ENCODE measurements around the gene HAUS3.
A peak's percentile ranks its signal among the peaks of the same experiment; 100 is the strongest.

Gene HAUS3

DNA sequence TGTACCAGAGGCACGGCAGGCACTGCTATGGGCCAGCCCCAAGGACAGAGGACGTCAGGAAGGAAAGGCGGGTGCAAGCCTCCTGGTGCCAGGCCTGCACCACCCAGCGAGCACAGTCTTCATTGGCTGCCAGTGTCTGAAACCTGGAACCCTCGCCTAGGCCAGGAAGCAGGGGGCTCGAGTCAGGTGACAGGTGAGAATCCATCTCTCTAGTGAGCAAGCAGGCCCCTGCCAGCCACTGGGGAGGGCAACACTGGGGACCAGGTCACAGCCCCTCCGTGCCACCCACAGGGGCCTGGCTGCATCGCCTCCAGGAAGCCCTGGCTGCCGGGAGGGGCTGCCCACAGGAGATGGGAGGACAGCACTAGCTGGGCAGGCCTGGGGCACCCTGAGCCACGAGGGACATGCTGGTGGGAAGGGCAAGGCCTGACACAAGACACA, 6.9 kb upstream of the HAUS3 start:
- Histone ChIP-seq H4K91ac (ENCODE audit: low read depth, low read length, poor library complexity) (no peak overlapping the region), H3K18ac (ENCODE audit: low read length) (no peak overlapping the region), H3K4me1 (ENCODE audit: control insufficient read depth in 2 of 2, insufficient read depth in 1 of 2, low read depth in 1 of 2, low read length in 2 of 2) (peaks cover 0 to 3% of the 10 kb centered on the region in 2 donors), H2AK5ac (ENCODE audit: low read depth, low read length) (no peak overlapping the region), H3K27ac (replicated peaks; ENCODE audit: low read length) (no peak overlapping the region), H3K4me2 (ENCODE audit: insufficient read depth, low read length, poor library complexity, severe bottlenecking) (no peak overlapping the region), H3K9me3 (replicated peaks in 1 of 2; ENCODE audit: control insufficient read depth in 2 of 2, insufficient read depth in 1 of 2, low read depth in 1 of 2, low read length in 2 of 2) (peaks cover 0 to 3% of the 10 kb centered on the region in 2 donors), H3K4me3 (ENCODE audit: low read length in 2 of 2) (no peak overlapping the region), H3K27me3 (ENCODE audit: control insufficient read depth in 3 of 3, insufficient read depth in 3 of 3, low read depth in 1 of 3, low read length in 3 of 3) (no peaks in the 10 kb centered on the region), H2BK120ac (ENCODE audit: low read depth, low read length) (no peak overlapping the region), H2BK5ac (ENCODE audit: low read length) (no peak overlapping the region), H2BK12ac (ENCODE audit: low read length) (no peak overlapping the region), H3K36me3 (replicated peaks in 1 of 2; ENCODE audit: control insufficient read depth in 2 of 2, insufficient read depth in 2 of 2, low read length in 2 of 2) (peaks cover 19 to 26% of the 10 kb centered on the region in 2 donors), H3K4ac (ENCODE audit: low read length) (no peak overlapping the region), H3K23ac (ENCODE audit: low read depth, low read length, poor library complexity) (peak overlapping the region; percentile 73), H2AFZ (ENCODE audit: low read length) (no peak overlapping the region), H3K79me1 (ENCODE audit: low read depth, low read length) (peaks cover 4% of the 10 kb centered on the region), H3K9ac (ENCODE audit: low read depth, low read length, poor library complexity) (peak overlapping the region; percentile 44), H4K8ac (ENCODE audit: low read depth, low read length) (no peak overlapping the region), H2BK15ac (ENCODE audit: low read length) (no peak overlapping the region), H3K14ac (ENCODE audit: low read length) (peak overlapping the region; percentile 38)
- no CpG with 5 or more reads among the region's 10 CpGs for WGBS, 2 donors (ENCODE audit: extremely low coverage in 2 of 2, insufficient read length in 2 of 2, insufficient replicate concordance in 1 of 2)
- no peak for DNase-seq (ENCODE audit: low spot score)

DNA sequence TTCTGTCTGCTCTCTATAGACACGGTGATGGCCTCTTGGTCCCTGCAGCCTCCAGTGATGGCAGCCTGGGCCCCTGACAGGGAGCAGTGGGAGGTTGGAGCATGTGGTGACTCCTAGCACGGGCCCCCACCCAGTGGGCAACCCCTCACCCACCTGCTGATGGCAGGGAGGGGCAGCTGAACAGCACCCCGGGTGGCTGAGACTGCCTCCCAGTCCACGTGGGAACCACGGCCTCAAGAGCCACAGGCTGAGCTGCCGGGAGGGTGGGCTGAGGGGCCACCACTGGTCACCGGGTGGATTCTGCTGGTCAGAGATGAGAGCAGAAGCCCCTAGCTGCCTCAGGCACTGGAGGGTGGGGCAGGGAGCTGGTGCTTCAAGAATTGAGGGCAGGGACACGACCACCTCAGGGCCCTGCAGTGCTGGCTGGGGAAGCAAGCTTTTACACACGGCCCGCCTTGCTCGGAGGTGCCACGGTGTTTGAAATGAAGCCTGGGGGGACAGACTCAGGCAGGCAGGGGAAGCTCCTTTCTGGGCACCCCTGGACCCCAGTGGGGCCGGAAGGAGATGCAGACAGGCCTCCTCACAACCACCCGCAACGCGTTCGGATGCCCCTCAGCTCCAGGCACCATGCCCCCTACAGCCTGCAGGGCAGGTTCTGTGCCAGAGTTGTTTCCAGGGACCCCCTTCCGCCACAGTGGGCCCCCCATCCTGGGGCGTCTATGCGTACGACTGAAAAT, 6.3 kb upstream of the HAUS3 start:
- Histone ChIP-seq H2AFZ (ENCODE audit: low read length) (no peak overlapping the region), H4K91ac (ENCODE audit: low read depth, low read length, poor library complexity) (no peak overlapping the region), H3K79me1 (ENCODE audit: low read depth, low read length) (no peaks in the 10 kb centered on the region), H3K36me3 (replicated peaks in 1 of 2; ENCODE audit: control insufficient read depth in 2 of 2, insufficient read depth in 2 of 2, low read length in 2 of 2) (peaks cover 12 to 21% of the 10 kb centered on the region in 2 donors), H3K27me3 (ENCODE audit: control insufficient read depth in 3 of 3, insufficient read depth in 3 of 3, low read depth in 1 of 3, low read length in 3 of 3) (no peaks in the 10 kb centered on the region), H3K4me3 (ENCODE audit: low read length in 2 of 2) (no peak overlapping the region), H2BK5ac (ENCODE audit: low read length) (no peak overlapping the region), H3K9me3 (replicated peaks in 1 of 2; ENCODE audit: control insufficient read depth in 2 of 2, insufficient read depth in 1 of 2, low read depth in 1 of 2, low read length in 2 of 2) (peaks cover 0 to 3% of the 10 kb centered on the region in 2 donors), H2BK15ac (ENCODE audit: low read length) (no peak overlapping the region), H4K8ac (ENCODE audit: low read depth, low read length) (no peak overlapping the region), H3K4me1 (ENCODE audit: control insufficient read depth in 2 of 2, insufficient read depth in 1 of 2, low read depth in 1 of 2, low read length in 2 of 2) (peaks cover 0 to 4% of the 10 kb centered on the region in 2 donors), H2BK120ac (ENCODE audit: low read depth, low read length) (no peak overlapping the region), H3K23ac (ENCODE audit: low read depth, low read length, poor library complexity) (peak overlapping the region; percentile 73), H3K4ac (ENCODE audit: low read length) (no peak overlapping the region), H3K9ac (ENCODE audit: low read depth, low read length, poor library complexity) (no peak overlapping the region), H3K14ac (ENCODE audit: low read length) (no peak overlapping the region), H2AK5ac (ENCODE audit: low read depth, low read length) (no peak overlapping the region), H3K4me2 (ENCODE audit: insufficient read depth, low read length, poor library complexity, severe bottlenecking) (no peak overlapping the region), H3K18ac (ENCODE audit: low read length) (no peak overlapping the region), H2BK12ac (ENCODE audit: low read length) (no peak overlapping the region), H3K27ac (replicated peaks; ENCODE audit: low read length) (no peak overlapping the region)
- WGBS, 2 donors (ENCODE audit: extremely low coverage in 2 of 2, insufficient read length in 2 of 2, insufficient replicate concordance in 1 of 2): no CpG with 5 or more reads among the region's 21 CpGs
- no peak for DNase-seq (ENCODE audit: low spot score)

DNA sequence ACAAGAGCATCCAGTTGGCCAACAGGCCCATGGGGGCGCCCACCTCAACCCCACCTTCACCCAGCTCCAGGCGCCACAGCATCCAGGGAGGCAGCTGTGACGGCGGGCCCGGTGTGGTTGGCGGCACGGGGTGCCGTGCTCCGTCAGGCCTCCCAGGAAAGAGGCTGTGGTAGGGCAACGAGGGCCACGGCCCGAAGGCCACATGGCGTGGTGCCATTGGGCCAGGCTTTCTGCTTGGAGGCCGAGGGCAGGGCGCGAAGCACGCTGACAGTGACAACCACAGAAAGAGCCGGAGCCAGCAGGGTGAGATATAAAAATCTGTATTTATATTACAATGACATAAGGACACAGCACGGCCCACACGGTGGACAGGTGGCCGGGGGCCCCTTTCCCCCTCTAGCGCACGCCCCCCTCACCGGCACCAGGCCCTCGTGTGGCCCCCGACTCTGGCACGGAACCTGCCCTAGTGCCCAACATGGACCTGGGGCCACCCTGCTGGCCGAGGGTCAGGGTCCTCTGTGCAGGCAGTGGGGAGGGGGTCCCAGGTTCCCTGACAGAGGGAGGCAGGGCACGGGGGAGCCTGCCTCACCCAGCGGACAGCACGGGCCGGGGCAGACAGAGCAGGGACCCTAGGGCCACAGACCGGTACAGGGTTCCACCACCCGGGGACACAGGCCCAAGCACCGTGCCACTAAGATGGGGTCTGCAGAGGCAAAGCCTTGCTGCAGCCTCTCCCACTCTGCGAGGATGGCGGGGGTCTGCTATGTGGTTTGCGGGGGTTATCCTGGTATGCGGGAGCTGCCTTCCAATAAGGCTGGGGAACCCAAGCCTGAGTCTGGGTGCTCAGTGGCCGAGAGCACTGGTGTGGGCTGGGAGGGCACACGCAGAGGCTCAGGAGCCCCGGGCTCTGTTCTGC, 5.5 kb upstream of the HAUS3 start:
- no peak overlapping the region for H2AK5ac ChIP-seq (ENCODE audit: low read depth, low read length)
- peak overlapping the region; percentile 65 for H3K23ac ChIP-seq (ENCODE audit: low read depth, low read length, poor library complexity)
- H3K18ac ChIP-seq (ENCODE audit: low read length): peak overlapping the region; percentile 13
- no peak overlapping the region for H3K27ac ChIP-seq (replicated peaks; ENCODE audit: low read length)
- peaks cover 0 to 3% of the 10 kb centered on the region in 2 donors for H3K9me3 ChIP-seq (replicated peaks in 1 of 2; ENCODE audit: control insufficient read depth in 2 of 2, insufficient read depth in 1 of 2, low read depth in 1 of 2, low read length in 2 of 2)
- peak overlapping the region; percentile 53 for H2BK5ac ChIP-seq (ENCODE audit: low read length)
- no peak overlapping the region for H3K4me3 ChIP-seq (ENCODE audit: low read length in 2 of 2)
- H2AFZ ChIP-seq (ENCODE audit: low read length): no peak overlapping the region
- H4K91ac ChIP-seq (ENCODE audit: low read depth, low read length, poor library complexity): no peak overlapping the region
- no peak for DNase-seq (ENCODE audit: low spot score)
- no peak overlapping the region for H3K9ac ChIP-seq (ENCODE audit: low read depth, low read length, poor library complexity)
- no peak overlapping the region for H3K4me2 ChIP-seq (ENCODE audit: insufficient read depth, low read length, poor library complexity, severe bottlenecking)
- no peak overlapping the region for H3K4ac ChIP-seq (ENCODE audit: low read length)
- no peak overlapping the region for H2BK120ac ChIP-seq (ENCODE audit: low read depth, low read length)
- no peak overlapping the region for H4K8ac ChIP-seq (ENCODE audit: low read depth, low read length)
- peaks cover 7 to 21% of the 10 kb centered on the region in 2 donors for H3K36me3 ChIP-seq (replicated peaks in 1 of 2; ENCODE audit: control insufficient read depth in 2 of 2, insufficient read depth in 2 of 2, low read length in 2 of 2)
- peak overlapping the region; percentile 9 for H2BK15ac ChIP-seq (ENCODE audit: low read length)
- H3K4me1 ChIP-seq (ENCODE audit: control insufficient read depth in 2 of 2, insufficient read depth in 1 of 2, low read depth in 1 of 2, low read length in 2 of 2): peaks cover 0 to 4% of the 10 kb centered on the region in 2 donors
- no CpG with 5 or more reads among the region's 42 CpGs for WGBS, 2 donors (ENCODE audit: extremely low coverage in 2 of 2, insufficient read length in 2 of 2, insufficient replicate concordance in 1 of 2)
- H2BK12ac ChIP-seq (ENCODE audit: low read length): no peak overlapping the region
- no peaks in the 10 kb centered on the region for H3K79me1 ChIP-seq (ENCODE audit: low read depth, low read length)
- peak overlapping the region; percentile 38 for H3K14ac ChIP-seq (ENCODE audit: low read length)
- no peaks in the 10 kb centered on the region for H3K27me3 ChIP-seq (ENCODE audit: control insufficient read depth in 3 of 3, insufficient read depth in 3 of 3, low read depth in 1 of 3, low read length in 3 of 3)

Data from neuronal stem cell (in vitro differentiated cells).